HEK293T (cell line): ENCODE data around the gene KANSL1.

Source experiments
- BHLHE40 ChIP-seq: fragments of 450-650 bp; IDR thresholded peaks from 2 replicates; pipeline ENCODE4 v1.6.1; 2016; ENCODE audit warnings: mild to moderate bottlenecking, moderate library complexity, borderline replicate concordance
- NFRKB ChIP-seq: fragments of 450-650 bp; IDR thresholded peaks from 2 replicates; pipeline ENCODE4 v1.6.1; 2016; ENCODE audit warnings: mild to moderate bottlenecking, moderate library complexity
- SP1 ChIP-seq: fragments of 450-650 bp; IDR thresholded peaks from 2 replicates; pipeline ENCODE4 v1.6.1; 2017
- ZNF384 ChIP-seq: fragments of 450-650 bp; IDR thresholded peaks from 2 replicates; pipeline ENCODE4 v1.6.1; 2016

DNA sequence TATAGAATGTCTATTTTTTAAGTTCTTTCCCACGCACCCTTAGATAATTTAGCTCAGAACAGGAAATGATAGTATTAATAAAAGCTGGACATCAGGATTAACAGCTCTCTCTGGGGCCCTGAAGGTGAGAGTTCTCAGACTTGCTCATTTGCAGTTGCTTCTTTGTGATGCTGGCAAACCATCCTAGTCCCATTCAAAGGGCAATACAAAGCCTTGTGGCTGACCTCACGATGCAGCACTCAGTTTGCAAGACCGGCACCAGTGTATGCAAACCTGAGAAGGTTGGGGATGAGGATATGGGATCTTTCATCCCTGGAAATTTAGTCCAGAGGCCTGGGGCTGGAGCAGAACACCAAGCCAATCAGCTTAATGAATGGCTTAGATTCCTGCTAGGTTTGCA, 164.9 kb downstream of the KANSL1 start:
- TF ChIP-seq NFRKB (no peak), SP1 (no peak), ZNF384 (no peak), BHLHE40 (no peak)
